GM18498 (cell line): ENCODE data around the gene IFT52.
"Not testable (repeated sequence)": the region's sequence is repeated elsewhere in the genome, so short reads cannot be mapped to it uniquely, and the experiment has no call there.

Source experiments
- ATAC-seq: cut with Tn5 transposase; IDR thresholded peaks from one replicate; pipeline ENCODE4 v1.9.1; 2021; ENCODE audit warnings: mild to moderate bottlenecking, moderate library complexity; ENCODE audit not compliant: unreplicated experiment

The IFT52 gene

DNA sequence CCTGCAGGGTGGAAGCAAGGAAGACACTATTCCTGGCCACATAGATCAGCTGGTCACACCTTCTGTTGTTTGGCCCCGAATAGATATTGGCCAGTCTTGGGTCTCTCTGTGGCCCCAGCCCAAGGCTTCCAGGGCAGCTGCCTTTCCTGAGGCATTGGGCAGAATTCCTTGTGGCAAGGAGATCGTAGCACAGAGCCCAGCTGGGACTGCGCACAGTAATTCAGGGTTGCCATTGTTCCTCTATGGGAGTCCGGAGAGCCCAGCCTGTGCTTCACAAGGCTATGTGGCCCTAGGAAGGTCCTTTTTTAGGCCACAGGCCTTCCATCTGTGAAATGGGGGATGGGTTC, 25.0 kb upstream of the IFT52 start:
- ATAC-seq = no peak

GRCh38 chr20:43567477-43567876, 23.3 kb upstream of the IFT52 start:
- ATAC-seq = no peak

- ATAC-seq = no peak
Measured at GRCh38 chr20:43568706-43569105, 22.0 kb upstream of the IFT52 start.

GRCh38 chr20:43569282-43569681, 21.5 kb upstream of the IFT52 start:
- no peak for ATAC-seq

DNA sequence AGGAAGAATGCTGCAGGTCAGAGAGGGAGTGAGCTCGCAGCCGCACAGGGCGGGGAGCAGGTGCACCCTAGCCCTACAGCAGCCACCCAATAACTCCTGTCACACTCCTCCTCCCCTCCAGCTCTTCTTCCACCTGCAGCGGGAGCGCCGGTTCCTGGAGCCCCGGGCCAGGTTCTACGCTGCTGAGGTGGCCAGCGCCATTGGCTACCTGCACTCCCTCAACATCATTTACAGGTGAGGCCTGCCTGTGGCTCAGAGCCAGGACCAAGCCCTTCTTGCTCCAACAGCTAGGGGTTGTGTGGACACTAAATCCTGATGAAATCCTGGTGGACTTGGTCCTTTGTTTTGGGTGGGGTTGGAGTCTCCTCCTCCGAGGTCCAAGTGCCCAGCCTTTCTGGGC, 20.2 kb upstream of the IFT52 start:
- no peak for ATAC-seq

GRCh38 chr20:43571310-43571709, 19.4 kb upstream of the IFT52 start:
- ATAC-seq = no peak

DNA sequence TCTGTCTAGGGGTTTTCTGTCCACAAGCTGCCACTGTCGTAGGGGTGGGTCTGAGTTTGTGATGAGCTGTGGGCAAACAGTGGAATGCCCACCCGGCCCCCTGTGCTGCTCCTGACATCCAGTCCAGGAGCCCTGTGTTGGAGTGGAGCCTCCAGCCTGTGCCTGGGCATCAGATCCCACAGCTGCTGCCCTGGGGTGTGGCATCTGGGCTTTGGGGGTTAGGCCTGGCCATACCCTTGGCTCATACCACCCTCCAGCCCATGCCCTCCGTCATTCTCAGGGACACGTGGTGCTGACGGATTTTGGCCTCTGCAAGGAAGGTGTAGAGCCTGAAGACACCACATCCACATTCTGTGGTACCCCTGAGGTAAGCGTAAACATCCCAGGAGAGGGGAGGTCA, 19.0 kb upstream of the IFT52 start:
- ATAC-seq = no peak

- no peak for ATAC-seq
Measured at GRCh38 chr20:43572891-43573290, 17.8 kb upstream of the IFT52 start.

GRCh38 chr20:43576108-43576507, 14.6 kb upstream of the IFT52 start:
- ATAC-seq = no peak

GRCh38 chr20:43579861-43580793, 10.6 kb upstream of the IFT52 start:
- no peak for ATAC-seq

- no peak for ATAC-seq
Measured at GRCh38 chr20:43583133-43583864, 7.4 kb upstream of the IFT52 start.

DNA sequence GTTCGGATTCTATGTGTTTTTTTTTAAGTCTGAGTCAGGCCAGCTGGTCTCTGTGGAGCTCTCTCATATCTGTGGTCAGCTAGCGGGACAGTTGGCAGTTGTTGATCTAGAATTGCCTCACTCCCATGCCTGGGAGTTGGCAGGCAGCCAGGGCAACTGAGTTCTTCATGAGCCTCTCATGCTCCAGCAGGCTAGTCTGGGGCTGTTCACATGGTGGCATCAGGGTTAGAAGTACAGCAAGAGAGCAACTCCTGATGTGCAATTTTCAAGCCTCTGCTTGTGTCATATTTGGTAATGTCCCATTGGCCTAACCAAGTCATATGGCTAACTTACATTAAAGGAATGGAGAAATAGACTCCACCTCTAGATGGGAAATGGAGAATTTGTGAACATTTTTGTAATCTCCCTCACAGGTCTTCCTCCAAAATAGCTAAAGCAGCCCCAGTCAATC, 6.7 kb upstream of the IFT52 start:
- no peak for ATAC-seq

GRCh38 chr20:43584448-43585136, 6.1 kb upstream of the IFT52 start:
- ATAC-seq = no peak

DNA sequence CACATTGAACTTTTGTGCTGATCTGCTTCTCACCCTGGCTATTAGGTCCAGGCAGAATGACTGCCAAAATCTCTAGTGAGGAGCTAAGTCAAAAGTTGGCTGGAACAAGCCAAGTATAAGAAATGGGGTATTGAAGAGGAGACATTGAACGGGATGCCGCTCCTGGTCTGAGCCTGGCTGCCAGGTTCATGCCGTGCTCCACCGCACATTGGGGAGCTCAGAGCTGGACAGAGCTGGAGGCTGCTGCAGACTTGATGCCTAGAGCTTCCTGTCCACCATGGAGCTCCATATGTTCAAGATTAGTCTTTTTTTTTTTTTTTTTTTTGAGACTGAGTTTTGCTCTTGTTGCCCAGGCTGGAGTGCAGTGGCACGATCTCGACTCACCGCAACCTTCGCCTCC, 4.1 kb upstream of the IFT52 start:
- no peak for ATAC-seq

- not testable (repeated sequence) for ATAC-seq
Measured at GRCh38 chr20:43588526-43588925, 2.2 kb upstream of the IFT52 start.

DNA sequence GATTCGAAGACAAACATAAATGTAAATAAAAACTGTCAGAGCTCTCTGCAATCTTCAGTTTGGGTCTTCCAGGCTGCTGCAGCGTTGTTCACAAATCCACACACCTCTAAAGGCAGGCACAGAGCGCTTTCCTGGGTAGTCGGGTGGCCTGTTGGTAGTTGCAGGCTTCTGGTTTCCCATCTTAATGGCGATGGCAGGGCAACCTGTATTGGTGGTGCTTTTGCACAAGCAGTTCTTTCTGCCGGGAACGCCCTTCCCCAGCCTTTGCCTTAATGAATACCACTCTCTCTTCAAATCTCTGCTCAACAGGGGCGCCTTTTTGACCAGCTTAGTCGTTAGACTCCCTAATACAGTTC, 723 bp upstream of the IFT52 start:
- no peak for ATAC-seq

DNA sequence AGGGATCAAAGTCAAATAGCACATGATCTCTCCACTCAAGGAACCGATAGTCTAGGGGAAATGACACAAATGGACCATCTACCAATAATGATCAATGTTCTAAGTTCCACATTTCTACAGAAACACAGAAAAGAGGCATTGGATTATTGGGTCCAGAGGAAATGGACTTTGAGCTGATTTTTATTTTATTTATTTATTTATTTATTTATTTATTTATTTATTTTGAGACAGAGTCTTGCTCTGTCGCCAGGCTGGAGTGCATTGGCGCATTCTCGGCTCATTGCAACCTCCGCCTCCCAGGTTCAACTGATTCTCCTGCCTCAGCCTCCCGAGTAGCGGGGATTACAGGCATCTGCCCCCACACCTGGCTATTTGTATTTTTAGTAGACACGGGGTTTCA, 11.2 kb downstream of the IFT52 start:
- ATAC-seq = not testable (repeated sequence)

DNA sequence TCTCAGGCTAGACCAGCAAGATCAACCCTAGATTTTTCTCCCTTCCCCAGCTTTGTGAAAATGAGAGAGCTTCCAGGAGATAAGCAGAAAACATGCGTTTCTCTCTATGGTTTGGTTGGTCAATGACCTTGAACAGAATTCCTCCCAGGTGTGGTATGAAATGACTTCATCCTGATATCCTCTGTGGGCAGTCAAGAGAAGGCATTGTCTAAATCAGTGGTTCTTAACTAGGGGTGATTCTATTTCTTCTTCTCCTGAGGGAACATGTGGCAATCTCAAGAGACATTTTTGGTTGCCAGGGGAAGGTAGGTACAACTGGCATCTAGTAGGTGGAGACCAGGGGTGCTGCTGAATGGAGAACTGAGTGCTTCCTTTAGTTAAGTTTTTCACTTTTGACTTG, 12.4 kb downstream of the IFT52 start:
- no peak for ATAC-seq

- no peak for ATAC-seq
Measured at GRCh38 chr20:43605715-43606114, 15.0 kb downstream of the IFT52 start.

DNA sequence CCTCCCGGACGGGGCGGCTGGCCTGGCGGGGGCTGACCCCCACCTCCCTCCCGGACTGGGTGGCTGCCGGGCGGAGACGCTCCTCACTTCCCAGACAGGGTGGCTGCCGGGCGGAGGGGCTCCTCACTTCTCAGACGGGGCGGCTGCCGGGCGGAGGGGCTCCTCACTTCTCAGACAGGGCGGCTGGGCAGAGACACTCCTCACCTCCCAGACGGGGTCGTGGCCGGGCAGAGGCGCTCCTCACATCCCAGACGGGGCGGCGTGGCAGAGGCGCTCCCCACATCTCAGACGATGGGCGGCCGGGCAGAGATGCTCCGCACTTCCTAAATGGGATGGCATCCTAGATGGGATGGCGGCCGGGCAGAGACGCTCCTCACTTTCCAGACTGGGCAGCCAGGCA, 16.5 kb downstream of the IFT52 start:
- not testable (repeated sequence) for ATAC-seq

GRCh38 chr20:43631598-43631997, 40.9 kb downstream of the IFT52 start:
- no peak for ATAC-seq

DNA sequence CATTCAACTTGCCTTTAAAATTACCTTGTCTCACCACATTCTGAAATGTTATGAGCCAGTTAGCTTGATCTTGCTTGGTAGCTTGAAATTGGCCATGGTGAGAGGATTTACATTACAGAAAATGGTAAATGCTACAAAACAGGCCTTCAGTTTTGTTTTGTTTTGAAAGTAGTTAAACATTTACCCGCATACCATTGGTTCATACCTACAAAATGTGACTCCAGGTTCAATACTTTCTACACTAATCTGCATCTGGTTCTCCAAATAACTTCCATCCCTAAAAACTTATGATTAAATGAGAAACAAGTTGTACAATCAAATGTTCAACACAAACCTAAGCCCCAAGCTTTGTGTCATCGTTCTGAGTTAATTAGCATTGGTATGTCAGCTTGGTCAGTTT, 45.7 kb downstream of the IFT52 start:
- ATAC-seq = no peak
